Measurements from ENCODE around the gene VPS72. TPM values are rescaled to one million over a fixed set of nuclear protein-coding genes. Genes with fewer than 3 reads are reported as not detected.

VPS72 gene
- total and polyA plus RNA-seq, 2 of the 13 experiments (the other 11 are each of a cell fraction or from before 2014, with no cell fraction given) = 33.7 to 34.5 TPM

DNA sequence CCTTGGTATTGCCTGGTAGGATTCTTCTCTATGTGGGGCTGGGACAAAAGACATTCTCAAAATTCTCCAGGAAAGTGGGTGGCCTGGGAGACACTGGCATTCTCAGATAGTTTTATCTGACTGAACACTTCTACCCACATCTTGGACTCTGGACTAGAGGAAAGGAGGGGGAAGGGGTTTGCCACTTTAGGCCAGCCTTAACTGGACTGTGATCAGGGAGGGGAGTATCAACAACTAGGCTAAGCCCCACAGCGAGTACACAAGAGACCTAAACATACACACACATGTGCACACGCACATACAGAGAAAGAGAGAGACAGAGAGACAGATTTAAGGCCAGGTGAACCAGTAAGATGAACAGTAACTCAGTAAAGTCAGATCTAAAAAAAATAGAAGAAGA, 42.3 kb downstream of the VPS72 start (continued):
- TF ChIP-seq MTA1 (CRISPR knock-in tag; IDR thresholded peaks at IDR 0.05; ENCODE audit: borderline replicate concordance) = no peak
- TF ChIP-seq ZKSCAN5 (CRISPR knock-in tag; IDR thresholded peaks at IDR 0.05) = no peak
- TF ChIP-seq, protein P1, sequence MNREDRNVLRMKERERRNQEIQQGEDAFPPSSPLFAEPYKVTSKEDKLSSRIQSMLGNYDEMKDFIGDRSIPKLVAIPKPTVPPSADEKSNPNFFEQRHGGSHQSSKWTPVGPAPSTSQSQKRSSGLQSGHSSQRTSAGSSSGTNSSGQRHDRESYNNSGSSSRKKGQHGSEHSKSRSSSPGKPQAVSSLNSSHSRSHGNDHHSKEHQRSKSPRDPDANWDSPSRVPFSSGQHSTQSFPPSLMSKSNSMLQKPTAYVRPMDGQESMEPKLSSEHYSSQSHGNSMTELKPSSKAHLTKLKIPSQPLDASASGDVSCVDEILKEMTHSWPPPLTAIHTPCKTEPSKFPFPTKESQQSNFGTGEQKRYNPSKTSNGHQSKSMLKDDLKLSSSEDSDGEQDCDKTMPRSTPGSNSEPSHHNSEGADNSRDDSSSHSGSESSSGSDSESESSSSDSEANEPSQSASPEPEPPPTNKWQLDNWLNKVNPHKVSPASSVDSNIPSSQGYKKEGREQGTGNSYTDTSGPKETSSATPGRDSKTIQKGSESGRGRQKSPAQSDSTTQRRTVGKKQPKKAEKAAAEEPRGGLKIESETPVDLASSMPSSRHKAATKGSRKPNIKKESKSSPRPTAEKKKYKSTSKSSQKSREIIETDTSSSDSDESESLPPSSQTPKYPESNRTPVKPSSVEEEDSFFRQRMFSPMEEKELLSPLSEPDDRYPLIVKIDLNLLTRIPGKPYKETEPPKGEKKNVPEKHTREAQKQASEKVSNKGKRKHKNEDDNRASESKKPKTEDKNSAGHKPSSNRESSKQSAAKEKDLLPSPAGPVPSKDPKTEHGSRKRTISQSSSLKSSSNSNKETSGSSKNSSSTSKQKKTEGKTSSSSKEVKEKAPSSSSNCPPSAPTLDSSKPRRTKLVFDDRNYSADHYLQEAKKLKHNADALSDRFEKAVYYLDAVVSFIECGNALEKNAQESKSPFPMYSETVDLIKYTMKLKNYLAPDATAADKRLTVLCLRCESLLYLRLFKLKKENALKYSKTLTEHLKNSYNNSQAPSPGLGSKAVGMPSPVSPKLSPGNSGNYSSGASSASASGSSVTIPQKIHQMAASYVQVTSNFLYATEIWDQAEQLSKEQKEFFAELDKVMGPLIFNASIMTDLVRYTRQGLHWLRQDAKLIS (CRISPR knock-in tag; IDR thresholded peaks at IDR 0.05) = no peak
- no peak for TF ChIP-seq ZNF367 (CRISPR knock-in tag; IDR thresholded peaks at IDR 0.05; ENCODE audit: borderline replicate concordance)
- TF ChIP-seq NFE2L2 (IDR thresholded peaks at IDR 0.05; ENCODE audit: low read length) = no peak
- TF ChIP-seq ZNF557 (CRISPR knock-in tag; IDR thresholded peaks at IDR 0.05) = no peak
- no peak for TF ChIP-seq KDM2A (CRISPR knock-in tag; IDR thresholded peaks at IDR 0.05; ENCODE audit: borderline replicate concordance, low read depth)
- TF ChIP-seq GLI4 (CRISPR knock-in tag; IDR thresholded peaks at IDR 0.05; ENCODE audit: borderline replicate concordance) = no peak
- TF ChIP-seq AGO2 (optimal IDR thresholded peaks at IDR 0.05; ENCODE audit: low read depth, low read length) = no peak
- no peak for TF ChIP-seq ZFP37 (CRISPR knock-in tag; IDR thresholded peaks at IDR 0.05; ENCODE audit: borderline replicate concordance)
- no peak for TF ChIP-seq ZNF782 (CRISPR knock-in tag; IDR thresholded peaks at IDR 0.05; ENCODE audit: borderline replicate concordance)
- no peak for TF ChIP-seq CAMTA2 (CRISPR knock-in tag; IDR thresholded peaks at IDR 0.05; ENCODE audit: borderline replicate concordance)
- no peak for TF ChIP-seq ISX (CRISPR knock-in tag; conservative IDR thresholded peaks at IDR 0.05)
- TF ChIP-seq, protein P2, sequence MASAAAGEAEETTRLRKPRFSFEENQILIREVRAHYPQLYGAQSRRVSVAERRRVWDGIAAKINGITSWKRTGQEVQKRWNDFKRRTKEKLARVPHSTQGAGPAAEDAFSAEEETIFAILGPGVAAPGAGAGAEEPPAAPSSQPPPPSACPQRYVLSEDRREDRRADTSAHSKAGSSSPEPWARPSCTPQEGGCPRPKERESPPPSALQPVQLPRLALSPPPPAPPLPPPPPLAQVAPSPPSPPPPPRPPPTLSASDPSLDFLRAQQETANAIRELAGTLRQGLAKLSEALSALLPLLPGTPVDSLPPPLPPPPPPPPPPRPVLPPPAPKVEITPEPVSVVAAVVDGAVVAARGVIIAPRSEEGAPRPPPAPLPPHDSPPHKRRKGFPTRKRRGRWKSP (CRISPR knock-in tag; IDR thresholded peaks at IDR 0.05) = no peak
- TF ChIP-seq, protein P3, sequence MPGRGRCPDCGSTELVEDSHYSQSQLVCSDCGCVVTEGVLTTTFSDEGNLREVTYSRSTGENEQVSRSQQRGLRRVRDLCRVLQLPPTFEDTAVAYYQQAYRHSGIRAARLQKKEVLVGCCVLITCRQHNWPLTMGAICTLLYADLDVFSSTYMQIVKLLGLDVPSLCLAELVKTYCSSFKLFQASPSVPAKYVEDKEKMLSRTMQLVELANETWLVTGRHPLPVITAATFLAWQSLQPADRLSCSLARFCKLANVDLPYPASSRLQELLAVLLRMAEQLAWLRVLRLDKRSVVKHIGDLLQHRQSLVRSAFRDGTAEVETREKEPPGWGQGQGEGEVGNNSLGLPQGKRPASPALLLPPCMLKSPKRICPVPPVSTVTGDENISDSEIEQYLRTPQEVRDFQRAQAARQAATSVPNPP (CRISPR knock-in tag; IDR thresholded peaks at IDR 0.05) = no peak
- TF ChIP-seq, protein P4, sequence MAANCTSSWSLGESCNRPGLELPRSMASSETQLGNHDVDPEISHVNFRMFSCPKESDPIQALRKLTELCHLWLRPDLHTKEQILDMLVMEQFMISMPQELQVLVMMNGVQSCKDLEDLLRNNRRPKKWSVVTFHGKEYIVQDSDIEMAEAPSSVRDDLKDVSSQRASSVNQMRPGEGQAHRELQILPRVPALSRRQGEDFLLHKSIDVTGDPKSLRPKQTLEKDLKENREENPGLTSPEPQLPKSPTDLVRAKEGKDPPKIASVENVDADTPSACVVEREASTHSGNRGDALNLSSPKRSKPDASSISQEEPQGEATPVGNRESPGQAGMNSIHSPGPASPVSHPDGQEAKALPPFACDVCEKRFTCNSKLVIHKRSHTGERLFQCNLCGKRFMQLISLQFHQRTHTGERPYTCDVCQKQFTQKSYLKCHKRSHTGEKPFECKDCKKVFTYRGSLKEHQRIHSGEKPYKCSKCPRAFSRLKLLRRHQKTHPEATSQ (CRISPR knock-in tag; IDR thresholded peaks at IDR 0.05; ENCODE audit: borderline replicate concordance) = no peak
- TF ChIP-seq ZNF724P (CRISPR knock-in tag; IDR thresholded peaks at IDR 0.05; ENCODE audit: borderline replicate concordance) = no peak
- TF ChIP-seq ONECUT2 (CRISPR knock-in tag; IDR thresholded peaks at IDR 0.05) = no peak
- TF ChIP-seq, protein P5, sequence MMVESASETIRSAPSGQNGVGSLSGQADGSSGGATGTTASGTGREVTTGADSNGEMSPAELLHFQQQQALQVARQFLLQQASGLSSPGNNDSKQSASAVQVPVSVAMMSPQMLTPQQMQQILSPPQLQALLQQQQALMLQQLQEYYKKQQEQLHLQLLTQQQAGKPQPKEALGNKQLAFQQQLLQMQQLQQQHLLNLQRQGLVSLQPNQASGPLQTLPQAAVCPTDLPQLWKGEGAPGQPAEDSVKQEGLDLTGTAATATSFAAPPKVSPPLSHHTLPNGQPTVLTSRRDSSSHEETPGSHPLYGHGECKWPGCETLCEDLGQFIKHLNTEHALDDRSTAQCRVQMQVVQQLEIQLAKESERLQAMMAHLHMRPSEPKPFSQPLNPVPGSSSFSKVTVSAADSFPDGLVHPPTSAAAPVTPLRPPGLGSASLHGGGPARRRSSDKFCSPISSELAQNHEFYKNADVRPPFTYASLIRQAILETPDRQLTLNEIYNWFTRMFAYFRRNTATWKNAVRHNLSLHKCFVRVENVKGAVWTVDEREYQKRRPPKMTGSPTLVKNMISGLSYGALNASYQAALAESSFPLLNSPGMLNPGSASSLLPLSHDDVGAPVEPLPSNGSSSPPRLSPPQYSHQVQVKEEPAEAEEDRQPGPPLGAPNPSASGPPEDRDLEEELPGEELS (CRISPR knock-in tag; IDR thresholded peaks at IDR 0.05) = peak; percentile 49; the same call in 1 of the 2 replicates
- TF ChIP-seq HDAC2 (CRISPR knock-in tag; IDR thresholded peaks at IDR 0.05) = no peak
- no peak for TF ChIP-seq HOXA7 (CRISPR knock-in tag; IDR thresholded peaks at IDR 0.05)
- no peak for TF ChIP-seq TBL1XR1 (IDR thresholded peaks at IDR 0.05; ENCODE audit: borderline replicate concordance, low read length, partially characterized antibody)

Data from HepG2 (cell line).